Psoas muscle (tissue), 8 donors: Measurements from ENCODE around the gene HMGCL. TPM values are rescaled to one million over a fixed set of nuclear protein-coding genes. Genes with fewer than 3 reads are reported as not detected.
"Not testable (repeated sequence)": the region's sequence is repeated elsewhere in the genome, so short reads cannot be mapped to it uniquely, and the experiment has no call there.

Source experiments
- ATAC-seq, 4 donors: fragments of 200-7000 bp; cut with Tn5 transposase; one replicate each; pipeline ENCODE4 v1.9.1; 2020; ENCODE audit warnings: moderate library complexity in 3 of 4, mild to moderate bottlenecking in 2 of 4
- DNase-seq, 2 donors: peaks; one replicate each; pipeline ENCODE4 v3.0.0-alpha.2; 2020
- H3K27ac ChIP-seq: fragments of 200-600 bp; one replicate; pipeline ENCODE4 v1.8.0; 2022
- H3K27me3 ChIP-seq, 3 donors: fragments of 200-600 bp in 1 of 3; one replicate each; pipeline versions ENCODE4 v1.6.1 to v1.8.0; 2013 to 2022; ENCODE audit warnings: low read length in 2 of 3, mild to moderate bottlenecking in 2 of 3, moderate library complexity in 1 of 3; ENCODE audit not compliant: insufficient read depth in 3 of 3
- H3K36me3 ChIP-seq, 2 donors: fragments of 200-600 bp in 1 of 2; one replicate each; pipeline versions ENCODE4 v1.6.1 to v1.8.0; 2013 to 2022; ENCODE audit warnings: low read depth in 1 of 2, mild to moderate bottlenecking in 1 of 2, moderate library complexity in 1 of 2; ENCODE audit not compliant: insufficient read depth in 1 of 2
- H3K4me1 ChIP-seq: fragments of 200-600 bp; one replicate; pipeline ENCODE4 v1.8.0; 2022
- H3K4me3 ChIP-seq: fragments of 200-600 bp; one replicate; pipeline ENCODE4 v1.8.0; 2022; ENCODE audit warnings: mild to moderate bottlenecking
- H3K9me3 ChIP-seq: fragments of 200-600 bp; one replicate; pipeline ENCODE4 v1.8.0; 2022
- WGBS, 3 donors: extraction: QIAGEN DNeasy Blood & Tissue Kit; methylation state at CpG; one replicate each; pipeline versions ENCODE4 v1.1.6 to v1.1.7; 2013; 5-methylcytosine and 5-hydroxymethylcytosine counted together
- intact Hi-C, 2 donors: fragments of 100-400 bp; cut with DNase I; formaldehyde crosslinking; loops; one replicate each; pipeline versions ENCODE4 v1.11.0 to v1.14.2; 2022
- polyA plus RNA-seq, 3 donors: library from polyadenylated mRNA; stranded (reverse); fragments of 200-250 nt; gene quantifications; one replicate each; pipeline ENCODE4 v1.2.3, GENCODE V29; 2013
- total RNA-seq, 4 donors: library from RNA; stranded (reverse); fragmentation: NEBNext Ultra II Directional in 2 of 4; extraction: Animal tissue kit (Norgen Biotek cat#: 25700) in 2 of 4; gene quantifications; one replicate each; pipeline versions ENCODE4 v1.2.1 to v1.2.4, GENCODE V29; 2021 to 2023
- TF ChIP-seq, protein P1 (sequence below): fragments of 200-600 bp; IDR thresholded peaks from one replicate; pipeline ENCODE4 v1.8.0; 2022; ENCODE audit warnings: antibody characterized with exemption
- donor health status: healthy with polysubstance abuse.
- donor health status: DM: no; HTN: no; CAD: no; lungs with moderate emphysema.
- donor health status: Bipolar disorder and iron deficiency.
- donor health status: healthy.
- donor health status: DM: yes; HTN: yes; CAD: no.
- donor health status: DM: no; HTN: no; CAD: no.
- donor health status: DM: no; HTN: no; CAD: no.
- donor health status: DM: yes; HTN: yes; CAD: no.

HMGCL gene
- total and polyA plus RNA-seq, 7 donors = 19.6 to 55.4 (median 33.5) TPM

- H3K27me3 ChIP-seq = no peaks in the 10 kb centered on the region
- DNase-seq = peak; percentile 95 to 97
- H3K4me1 ChIP-seq = peaks cover 21% of the 10 kb centered on the region
- no peaks in the 10 kb centered on the region for H3K9me3 ChIP-seq
- intact Hi-C loops = no loop called here
- TF ChIP-seq, protein P1, sequence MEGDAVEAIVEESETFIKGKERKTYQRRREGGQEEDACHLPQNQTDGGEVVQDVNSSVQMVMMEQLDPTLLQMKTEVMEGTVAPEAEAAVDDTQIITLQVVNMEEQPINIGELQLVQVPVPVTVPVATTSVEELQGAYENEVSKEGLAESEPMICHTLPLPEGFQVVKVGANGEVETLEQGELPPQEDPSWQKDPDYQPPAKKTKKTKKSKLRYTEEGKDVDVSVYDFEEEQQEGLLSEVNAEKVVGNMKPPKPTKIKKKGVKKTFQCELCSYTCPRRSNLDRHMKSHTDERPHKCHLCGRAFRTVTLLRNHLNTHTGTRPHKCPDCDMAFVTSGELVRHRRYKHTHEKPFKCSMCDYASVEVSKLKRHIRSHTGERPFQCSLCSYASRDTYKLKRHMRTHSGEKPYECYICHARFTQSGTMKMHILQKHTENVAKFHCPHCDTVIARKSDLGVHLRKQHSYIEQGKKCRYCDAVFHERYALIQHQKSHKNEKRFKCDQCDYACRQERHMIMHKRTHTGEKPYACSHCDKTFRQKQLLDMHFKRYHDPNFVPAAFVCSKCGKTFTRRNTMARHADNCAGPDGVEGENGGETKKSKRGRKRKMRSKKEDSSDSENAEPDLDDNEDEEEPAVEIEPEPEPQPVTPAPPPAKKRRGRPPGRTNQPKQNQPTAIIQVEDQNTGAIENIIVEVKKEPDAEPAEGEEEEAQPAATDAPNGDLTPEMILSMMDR = no peak
- peak; percentile 89 to 95 (median 91) for ATAC-seq
- H3K36me3 ChIP-seq = peaks cover 4 to 44% of the 10 kb centered on the region in 2 donors
- 1% methylated on average over 44 to 47 of the region's 47 CpGs for WGBS, 3 donors
- peak within 1 kb of the TSS; percentile 89 for H3K4me3 ChIP-seq
- H3K27ac ChIP-seq = peak within 1 kb of the TSS; percentile 71
Observed at GRCh38 chr1:23790696-23791515, 34.3 kb downstream of the HMGCL start, which contains the start of gene LYPLA2. Gene LYPLA2, plus strand, starts transcription at chr1:23791145. Its CDS starts 1,538 bp downstream, at chr1:23792683.

GRCh38 chr1:23788695-23789094 is 36.5 kb downstream of the HMGCL start:
- Histone ChIP-seq H3K36me3 (peaks cover 9 to 49% of the 10 kb centered on the region in 2 donors), H3K4me3 (no peak overlapping the region), H3K4me1 (peaks cover 21% of the 10 kb centered on the region), H3K9me3 (no peaks in the 10 kb centered on the region), H3K27ac (no peak overlapping the region), H3K27me3 (no peaks in the 10 kb centered on the region)
- intact Hi-C loops = no loop called here
- DNase-seq (no peak), ATAC-seq (no peak)
- 88 to 97% (median 97%) methylated on average over 3 of the region's 3 CpGs for WGBS, 3 donors
- TF ChIP-seq, protein P1 = no peak

DNA sequence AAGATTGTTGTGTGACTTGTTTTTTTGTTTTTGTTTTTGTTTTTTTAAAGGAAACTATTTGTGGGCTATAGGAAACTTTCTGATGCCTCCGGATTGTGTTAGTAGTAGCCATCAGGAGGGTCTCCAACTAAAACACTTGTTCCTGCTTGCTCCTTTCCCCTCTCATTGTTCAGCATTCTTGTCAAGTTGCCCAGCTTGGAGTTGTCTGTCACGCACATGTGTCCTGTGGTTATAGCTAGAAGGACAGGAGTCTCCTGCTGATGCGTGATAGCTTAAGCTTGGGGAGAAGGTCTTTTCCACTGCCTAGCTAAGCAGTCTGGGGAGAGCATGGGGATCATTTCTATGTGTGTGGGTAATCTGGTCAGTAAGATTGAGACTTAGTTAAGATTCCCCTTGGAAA is 37.5 kb downstream of the HMGCL start:
- WGBS, 3 donors = 47 to 67% (median 63%) methylated on average over 3 of the region's 3 CpGs
- TF ChIP-seq, protein P1 = no peak
- ATAC-seq (no peak), DNase-seq (no peak)
- no peak overlapping the region for H3K4me3 ChIP-seq
- H3K27me3 ChIP-seq = no peaks in the 10 kb centered on the region
- H3K4me1 ChIP-seq = peaks cover 16% of the 10 kb centered on the region
- no peaks in the 10 kb centered on the region for H3K9me3 ChIP-seq
- intact Hi-C loops = no loop called here
- peaks cover 9 to 59% of the 10 kb centered on the region in 2 donors for H3K36me3 ChIP-seq
- H3K27ac ChIP-seq = peak overlapping the region; percentile 19

GRCh38 chr1:23784846-23785245 is 40.4 kb downstream of the HMGCL start:
- TF ChIP-seq, protein P1 = no peak
- intact Hi-C loops = no loop called here
- H3K4me1 ChIP-seq = peaks cover 8% of the 10 kb centered on the region
- DNase-seq (no peak), ATAC-seq (no peak)
- no peaks in the 10 kb centered on the region for H3K27me3 ChIP-seq
- no peak overlapping the region for H3K27ac ChIP-seq
- peaks cover 14 to 86% of the 10 kb centered on the region in 2 donors for H3K36me3 ChIP-seq
- no peaks in the 10 kb centered on the region for H3K9me3 ChIP-seq
- WGBS, 3 donors = 77 to 86% (median 81%) methylated on average over 4 of the region's 4 CpGs
- no peak overlapping the region for H3K4me3 ChIP-seq

DNA sequence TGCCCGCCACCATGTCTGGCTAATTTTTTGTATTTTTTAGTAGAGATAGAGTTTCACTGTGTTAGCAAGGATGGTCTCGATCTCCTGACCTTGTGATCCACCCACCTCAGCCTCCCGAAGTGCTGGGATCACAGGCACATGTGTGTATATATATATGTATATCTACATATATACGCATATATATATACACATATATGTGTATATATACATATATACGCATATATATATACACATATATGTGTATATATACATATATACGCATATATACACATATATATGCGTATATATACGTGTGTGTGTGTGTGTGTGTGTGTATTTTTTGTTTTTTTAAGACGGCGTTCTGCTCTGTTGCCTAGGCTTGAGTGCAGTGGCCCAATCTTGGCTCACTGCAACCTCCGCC is 42.1 kb downstream of the HMGCL start:
- Histone ChIP-seq H3K36me3 (peaks cover 14 to 83% of the 10 kb centered on the region in 2 donors), H3K4me1 (peaks cover 18% of the 10 kb centered on the region)
- H3K9me3 ChIP-seq, H3K27ac ChIP-seq, H3K27me3 ChIP-seq, intact Hi-C loops, H3K4me3 ChIP-seq, ATAC-seq, DNase-seq: not testable (repeated sequence)
- WGBS, 3 donors = 90 to 96% (median 95%) methylated on average over 11 of the region's 11 CpGs
